Suppressor macrophage treated with lipopolysaccharide for 1 hour (primary cell): ENCODE measurements around the gene AGRP.
"Not testable (repeated sequence)": the region's sequence is repeated elsewhere in the genome, so short reads cannot be mapped to it uniquely, and the experiment has no call there.

ENCODE experiments used
- DNase-seq, 3 donors: peaks; one replicate each; pipeline ENCODE4 v3.0.0-alpha.2; 2020 to 2022

AGRP gene, protein sequence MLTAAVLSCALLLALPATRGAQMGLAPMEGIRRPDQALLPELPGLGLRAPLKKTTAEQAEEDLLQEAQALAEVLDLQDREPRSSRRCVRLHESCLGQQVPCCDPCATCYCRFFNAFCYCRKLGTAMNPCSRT

DNA sequence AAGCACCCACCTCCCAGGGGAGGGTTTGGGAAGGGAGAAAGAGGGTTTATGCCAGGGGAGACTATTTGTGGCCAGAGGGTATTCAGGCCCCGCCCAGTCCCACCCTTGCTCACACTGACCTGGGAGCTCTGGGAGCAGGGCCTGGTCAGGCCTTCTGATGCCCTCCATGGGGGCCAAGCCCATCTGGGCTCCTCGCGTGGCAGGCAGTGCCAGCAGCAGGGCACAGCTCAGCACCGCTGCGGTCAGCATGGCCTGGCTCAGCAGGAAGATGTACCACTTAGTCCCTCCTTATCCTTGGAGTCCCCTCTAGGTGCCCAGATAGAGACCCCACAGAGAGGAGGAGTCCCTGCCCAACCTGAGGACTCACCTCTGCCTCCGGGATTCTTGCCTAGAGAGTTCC lies at the start of gene AGRP:
AGRP (minus strand) TSS at position 398 of the 400 bp plus-strand sequence; CDS start at position 249, 149 bp downstream.
- no peak for DNase-seq

DNA sequence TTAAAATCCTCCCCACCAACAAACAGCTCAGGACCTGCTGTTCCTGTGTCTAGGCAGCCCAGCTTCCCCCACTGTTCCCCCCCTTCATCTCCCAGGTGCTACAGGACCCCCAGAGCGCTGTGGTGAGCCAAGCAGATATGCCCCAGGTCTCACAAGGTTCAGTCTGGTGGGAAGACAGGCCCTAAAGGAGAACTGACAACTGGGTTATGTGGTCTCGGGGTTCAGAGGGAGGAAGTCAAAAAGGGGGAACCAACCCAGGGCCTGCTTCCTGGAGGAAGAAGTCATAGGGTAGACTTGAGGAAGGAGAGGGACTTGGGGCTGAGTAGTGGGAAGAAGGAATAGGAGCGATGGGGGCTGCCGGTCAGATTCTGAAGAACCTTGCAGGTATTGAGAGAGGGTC lies 47.9 kb upstream of the AGRP start:
- peak; percentile 80 to 85 (median 81) for DNase-seq

DNA sequence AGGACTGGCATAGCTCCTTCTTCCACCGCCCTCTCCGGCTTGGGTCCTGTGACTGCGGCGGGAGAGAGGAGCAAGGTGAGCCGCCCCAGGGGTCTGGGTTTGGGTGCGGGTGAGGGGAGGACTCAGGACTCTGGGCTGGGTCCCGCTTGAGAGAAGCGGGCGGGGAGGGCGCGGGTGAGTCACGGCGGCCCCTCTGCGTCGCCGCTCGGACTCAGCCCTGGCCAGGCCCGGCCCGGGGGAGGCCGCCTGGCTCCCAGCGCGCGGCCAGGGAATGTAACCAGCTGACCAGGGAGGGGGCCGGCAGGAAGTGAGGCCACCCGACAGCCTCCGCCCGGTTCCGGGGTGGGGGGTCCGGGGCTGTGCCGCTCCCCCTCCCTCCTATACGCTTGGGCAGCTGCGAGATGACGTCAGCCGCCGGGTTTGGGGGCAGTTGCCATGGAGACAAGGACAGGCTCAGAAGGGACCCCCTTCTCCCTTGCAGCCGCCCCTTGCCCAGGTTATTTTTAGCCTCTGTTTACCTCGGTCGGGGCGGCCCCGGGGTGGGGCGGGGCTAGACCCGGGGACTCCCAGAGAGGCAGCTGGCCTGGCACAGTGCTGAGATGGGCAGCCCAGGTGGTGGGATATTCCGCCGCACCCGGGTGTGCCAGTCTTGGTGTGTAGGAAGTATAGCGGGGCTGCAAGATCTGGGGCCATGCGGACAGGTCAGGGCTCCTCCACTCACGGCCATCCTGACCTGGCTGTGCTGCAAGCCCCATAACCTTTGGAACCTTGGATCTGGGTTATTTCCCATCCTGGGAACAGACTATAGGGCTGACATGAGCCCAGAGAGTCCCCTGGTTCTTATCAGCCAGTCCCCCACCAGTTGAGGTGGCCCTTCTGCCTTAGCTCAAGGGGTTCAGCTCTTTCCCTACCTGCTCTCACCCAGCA lies 46.9 kb upstream of the AGRP start:
- DNase-seq: peak; percentile 84 to 92 (median 85)

DNA sequence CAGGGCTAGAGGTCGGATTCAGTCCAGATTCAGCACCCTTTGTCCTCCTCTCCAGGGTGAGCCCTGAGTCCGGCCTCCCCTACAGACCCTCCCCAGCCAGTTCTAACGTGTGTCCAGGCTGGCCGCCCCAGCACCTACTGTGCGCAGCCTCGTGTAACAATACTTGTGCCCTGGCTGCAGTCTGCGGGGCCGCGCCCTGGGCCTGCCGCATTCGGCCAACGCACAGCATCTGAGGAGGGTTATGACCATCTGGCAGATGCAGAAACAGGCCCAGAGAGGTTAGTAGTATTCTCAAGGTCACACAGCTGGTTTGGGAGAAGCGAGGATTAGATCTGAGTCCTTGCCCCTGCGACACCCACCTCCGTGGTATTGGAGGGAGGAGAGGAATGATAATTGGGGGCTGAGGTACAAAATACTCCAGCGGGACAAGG lies 46.2 kb upstream of the AGRP start:
- DNase-seq: peak in 1 of 3 donors; percentile 34

DNA sequence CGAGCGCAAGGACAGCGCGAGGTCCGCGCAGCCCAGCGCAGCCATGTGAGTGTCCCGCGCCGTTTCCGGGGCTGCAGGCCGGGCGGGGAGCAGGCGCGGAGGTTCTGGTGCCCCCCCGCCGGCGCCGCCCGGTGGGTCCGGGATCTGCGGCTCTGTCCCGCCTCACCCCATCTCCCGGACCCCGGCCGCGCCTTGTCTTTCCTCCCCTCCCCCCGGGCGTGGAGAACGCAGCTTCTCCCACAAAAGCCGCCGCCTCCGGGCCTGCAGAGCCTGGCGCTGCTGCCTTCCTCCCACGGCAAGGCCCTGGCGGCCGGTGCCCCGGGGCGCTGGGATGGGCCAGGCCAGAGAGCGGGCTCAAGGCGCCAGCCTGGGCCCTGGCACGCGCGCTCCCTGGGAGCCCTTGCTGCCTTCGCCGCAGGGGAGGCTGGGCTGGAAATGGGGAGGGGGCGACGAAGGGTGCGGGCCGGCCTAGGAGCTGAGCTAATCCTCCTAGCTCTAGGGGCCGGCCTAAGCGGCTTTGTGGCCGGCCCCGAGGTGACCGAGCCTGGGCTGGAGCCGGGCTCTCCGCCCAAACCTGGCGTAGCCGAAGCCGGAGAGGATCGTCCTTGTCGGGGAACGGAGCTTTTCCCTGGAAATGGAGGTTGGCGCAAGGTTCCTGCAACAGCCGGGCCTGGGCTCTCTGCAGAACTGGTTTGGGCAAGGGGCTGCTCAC lies 45.7 kb upstream of the AGRP start:
- DNase-seq: peak; percentile 41 to 78 (median 59)

DNA sequence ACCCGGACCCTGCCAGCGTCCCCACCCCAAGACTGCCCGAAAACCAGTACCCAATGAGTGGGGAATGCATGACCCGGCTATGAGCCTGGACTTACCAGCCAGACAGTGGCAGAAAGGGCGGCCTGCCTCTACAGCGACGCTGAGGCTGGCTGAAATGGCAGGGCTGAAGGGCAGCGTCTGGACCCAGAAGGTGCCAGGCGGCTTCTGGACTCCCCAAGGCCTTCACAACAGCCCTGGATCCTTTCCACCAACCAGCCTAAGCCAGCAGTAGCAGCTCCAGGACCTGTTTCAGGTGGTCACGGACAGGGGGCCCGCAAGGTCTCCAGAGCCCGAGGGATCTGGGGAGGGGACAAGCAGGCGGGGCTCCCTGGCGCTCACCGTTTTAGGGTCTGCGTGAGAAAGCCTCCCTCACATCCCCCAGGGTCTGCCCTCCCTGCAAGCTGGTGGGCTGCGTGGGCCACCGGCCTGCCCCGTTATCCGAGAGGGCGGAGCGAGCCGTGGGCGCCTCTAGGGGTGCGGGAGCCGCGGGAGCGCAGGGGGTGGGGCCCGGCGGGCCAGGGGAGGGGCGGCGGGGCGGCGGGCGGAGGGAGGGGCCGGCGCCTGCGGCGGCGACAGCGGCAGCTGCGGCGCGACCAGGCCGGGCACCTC lies 45.0 kb upstream of the AGRP start, which contains the start of gene RIPOR1:
RIPOR1 (plus strand) TSS at position 608 of the 648 bp plus-strand sequence. CDS start 9,618 bp downstream, outside the sequence.
- peak; percentile 54 to 83 (median 62) for DNase-seq

DNA sequence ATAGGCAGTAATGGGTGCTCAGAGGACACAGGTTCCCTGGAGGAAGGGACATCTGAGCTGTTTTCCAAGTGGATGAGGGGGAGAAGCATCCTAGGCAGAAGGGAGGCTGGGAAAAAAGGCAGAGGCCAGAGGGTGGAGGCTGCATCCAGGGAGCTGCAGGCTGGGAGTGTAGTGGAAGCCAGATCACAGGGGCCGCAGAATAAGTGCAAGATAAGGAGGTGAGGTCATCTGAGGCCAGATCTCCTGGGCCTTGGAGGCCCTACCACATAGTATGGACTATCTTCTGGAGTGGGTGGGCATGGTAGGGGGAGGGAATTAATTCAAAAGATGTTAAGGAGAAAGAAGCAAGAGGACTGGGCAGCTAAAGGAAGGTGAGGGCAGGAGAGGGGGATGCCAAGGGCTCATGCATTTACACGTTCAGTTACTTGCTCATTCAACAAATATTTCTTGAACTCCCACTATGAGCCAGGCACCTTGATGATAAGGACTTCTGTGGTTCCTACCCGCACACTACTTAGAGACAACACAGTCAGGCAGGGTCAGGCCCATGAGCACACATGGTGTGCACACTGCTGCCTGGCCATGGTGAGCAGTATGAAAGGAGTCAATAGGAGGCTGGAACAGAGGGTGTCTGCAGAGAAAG lies 42.9 kb upstream of the AGRP start:
- DNase-seq: no peak

DNA sequence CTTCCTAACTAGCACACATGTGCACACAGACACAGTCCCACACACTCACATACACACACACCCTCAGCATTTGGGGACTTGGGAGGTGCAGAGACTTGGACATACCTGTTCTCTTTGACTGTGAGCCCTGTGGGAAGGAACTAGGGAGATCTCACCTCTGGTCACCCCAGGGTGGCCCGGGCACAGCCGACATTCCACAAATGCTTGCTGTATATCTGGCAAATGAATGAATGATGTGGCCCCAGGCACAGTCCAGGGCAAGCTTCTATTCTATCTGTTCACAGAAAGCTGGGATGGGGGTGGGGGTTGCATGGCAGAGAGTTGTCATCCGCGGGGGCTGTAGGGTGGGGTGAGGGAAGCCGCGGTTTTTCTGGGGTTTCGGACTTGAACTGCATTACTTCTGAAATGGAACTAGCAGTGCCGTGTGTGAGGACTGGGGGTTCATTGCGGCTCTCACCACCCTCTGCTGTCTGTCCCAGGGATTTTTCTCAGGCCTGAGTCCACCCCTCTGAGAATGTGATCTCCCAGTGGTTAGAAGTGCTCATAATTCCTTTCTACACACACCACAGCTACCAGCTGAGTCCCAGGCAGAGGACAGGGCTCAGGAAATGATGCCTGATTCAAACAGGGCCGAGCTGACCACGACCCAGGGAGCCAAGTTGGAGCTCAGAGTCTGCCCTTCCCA lies 42.0 kb upstream of the AGRP start:
- DNase-seq: peak in 2 of 3 donors; percentile 16 to 36

DNA sequence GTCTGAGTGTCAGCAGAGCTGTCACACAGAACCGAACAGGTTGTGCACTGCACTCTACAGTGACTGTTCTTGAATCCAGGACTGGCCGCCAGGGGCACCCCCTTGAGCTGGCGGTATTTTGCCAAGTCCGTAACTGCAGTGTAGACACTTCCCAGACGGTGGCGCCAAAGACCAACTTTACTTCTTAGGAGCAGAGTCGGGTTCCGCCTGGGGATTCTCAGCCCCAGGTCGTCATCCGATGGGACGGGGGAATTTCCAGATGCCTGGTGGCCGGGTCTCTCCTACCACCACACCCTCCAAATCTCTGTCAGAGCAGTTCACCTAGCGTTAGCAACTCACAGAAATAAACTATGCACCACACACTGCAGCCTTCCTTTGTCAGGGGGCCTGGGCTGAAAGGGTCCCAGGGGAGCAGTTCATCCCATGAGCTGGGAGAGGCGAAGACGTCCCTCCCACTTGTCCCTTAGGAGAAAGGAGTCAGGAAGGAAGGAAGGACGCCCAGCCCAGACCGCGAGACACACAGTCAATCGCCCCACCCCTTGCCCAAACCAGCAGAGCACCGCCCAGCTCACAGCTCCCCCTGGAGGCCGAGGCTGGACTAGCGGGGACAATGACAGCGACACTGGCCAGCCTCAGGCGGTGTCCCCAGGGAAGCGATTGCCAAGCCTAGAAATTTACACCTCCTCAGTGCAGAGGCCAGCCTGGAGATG lies 37.9 kb upstream of the AGRP start:
- DNase-seq: peak; percentile 98 to 100 (median 100)

DNA sequence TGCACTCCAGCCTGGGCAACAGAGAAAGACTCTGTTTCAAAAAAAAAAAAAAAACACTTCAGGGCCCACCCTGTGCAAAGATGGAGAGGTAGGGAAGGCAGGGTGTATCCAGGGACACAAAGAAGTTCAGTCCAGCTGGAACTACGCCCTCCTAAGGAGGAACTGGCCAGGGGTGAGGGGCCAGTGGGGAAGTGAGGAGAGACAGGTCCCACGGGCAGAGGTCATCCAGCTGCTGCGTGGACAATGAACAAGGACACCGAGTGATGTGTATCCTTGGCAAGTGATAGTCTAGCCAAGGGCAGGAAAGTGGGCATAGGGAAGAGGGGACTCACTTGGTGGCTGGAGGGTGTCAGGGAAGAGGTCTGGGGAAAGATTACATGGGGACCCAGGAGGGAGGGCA lies 35.9 kb upstream of the AGRP start:
- DNase-seq: peak in 1 of 3 donors; percentile 31

DNA sequence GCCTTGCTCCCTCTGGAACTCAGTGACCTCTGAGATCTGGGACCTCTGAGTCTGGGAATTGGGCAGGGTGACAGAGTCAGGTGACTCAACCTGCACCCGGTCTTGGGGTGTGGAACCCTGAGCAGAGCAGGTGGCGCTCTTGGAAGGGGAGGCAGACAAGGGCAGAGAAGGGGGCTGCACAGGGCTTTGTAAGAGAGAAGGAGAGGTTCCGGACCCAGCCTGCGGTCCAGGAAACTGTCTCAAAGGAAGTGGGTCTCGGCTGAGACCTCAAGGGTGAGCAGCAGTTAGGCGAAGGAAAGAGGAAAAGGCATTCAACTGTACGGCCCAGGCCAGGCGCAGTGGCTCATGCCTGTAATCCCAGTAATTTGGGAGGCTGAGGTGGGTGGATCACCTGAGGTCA lies 35.3 kb upstream of the AGRP start:
- no peak for DNase-seq

DNA sequence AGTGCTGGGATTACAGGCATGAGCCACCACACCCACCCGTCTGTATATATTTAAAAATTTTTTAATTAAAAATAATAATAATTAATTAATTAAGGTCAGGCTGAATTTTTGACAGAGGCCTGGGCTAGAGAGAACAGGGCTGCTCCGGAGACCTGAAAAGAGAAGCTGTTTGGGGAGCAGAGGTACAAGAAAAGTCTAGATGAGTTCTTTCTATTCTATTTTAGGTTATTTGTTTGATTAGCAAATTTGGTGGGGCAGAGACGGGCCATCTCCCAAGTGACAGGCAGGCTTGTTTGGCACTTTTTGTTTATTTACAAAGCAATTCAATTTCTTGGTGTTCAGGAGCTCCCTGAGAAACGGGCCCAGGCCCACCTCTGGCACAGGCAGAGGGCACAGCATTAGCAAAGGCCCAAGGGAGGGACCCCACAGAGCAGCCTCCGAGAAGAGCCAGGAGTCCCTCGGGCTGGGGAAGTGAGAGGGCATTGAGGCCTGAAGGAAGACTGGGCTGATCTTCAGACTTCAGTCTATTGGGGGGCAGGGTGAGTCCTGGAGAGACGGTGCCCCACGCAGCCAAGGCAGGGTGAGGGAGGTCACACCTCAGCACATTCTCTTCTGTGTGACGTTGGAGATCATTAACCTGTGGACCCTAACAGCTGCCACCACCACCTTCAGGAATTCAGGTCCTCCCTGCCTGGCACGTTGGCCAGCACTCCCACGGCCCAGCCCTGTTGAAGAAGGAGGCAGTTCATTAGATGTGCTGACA lies 34.5 kb upstream of the AGRP start:
- DNase-seq: no peak

DNA sequence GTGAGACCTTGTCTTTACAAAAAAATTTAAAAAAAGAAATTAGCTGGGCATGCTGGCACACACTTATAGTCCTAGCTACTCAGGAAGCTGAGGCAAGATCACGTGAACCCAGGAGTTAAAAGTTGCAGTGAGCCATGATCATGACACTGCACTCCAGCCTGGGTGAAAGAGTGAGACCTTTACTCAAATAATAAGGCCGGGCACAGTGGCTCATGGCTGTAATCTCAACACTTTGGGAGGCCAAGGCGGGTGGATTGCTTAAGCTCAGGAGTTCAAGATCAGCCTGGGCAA lies 33.8 kb upstream of the AGRP start:
- DNase-seq: peak in 1 of 3 donors; percentile 36

DNA sequence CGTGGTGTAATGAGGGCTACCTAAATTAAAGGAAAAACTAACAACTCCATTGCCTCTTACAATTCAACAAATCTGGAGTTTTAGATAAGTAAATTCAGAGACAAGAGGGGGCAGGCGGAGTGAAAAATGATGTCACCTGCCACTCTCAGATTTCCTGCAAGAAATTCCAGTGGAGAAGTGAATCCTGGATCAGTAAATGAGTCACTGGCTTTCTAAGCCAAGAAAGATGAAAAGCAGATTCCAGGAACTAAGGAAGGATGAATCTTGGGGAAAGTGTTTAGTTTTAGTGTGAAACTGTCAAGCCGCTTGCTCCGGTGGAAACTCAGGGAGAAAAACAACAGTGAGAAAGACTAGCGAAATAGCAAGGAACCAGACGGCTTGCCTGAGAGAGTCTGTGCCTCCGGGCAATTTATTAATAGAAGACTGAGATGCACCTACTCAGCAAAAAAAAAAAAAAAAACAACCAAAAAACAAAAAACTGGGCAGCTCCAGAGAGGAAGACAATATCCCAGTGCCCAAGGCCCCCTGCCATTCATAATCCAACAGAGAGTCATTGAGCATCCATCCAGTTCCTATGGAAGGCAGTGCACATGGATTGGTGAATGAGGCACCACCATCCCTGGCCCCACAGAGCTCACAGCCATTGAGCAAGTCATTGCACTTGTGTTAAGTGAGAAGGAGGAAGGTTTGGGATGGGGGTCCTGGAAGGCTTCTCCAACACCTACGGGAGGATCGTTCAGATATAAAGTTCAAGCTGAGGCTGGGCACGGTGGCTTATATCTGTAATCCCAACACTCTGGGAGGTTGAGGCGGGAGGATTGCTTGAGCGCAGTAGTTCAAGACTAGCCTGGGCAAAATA lies 33.2 kb upstream of the AGRP start:
- peak; percentile 24 to 70 (median 44) for DNase-seq

DNA sequence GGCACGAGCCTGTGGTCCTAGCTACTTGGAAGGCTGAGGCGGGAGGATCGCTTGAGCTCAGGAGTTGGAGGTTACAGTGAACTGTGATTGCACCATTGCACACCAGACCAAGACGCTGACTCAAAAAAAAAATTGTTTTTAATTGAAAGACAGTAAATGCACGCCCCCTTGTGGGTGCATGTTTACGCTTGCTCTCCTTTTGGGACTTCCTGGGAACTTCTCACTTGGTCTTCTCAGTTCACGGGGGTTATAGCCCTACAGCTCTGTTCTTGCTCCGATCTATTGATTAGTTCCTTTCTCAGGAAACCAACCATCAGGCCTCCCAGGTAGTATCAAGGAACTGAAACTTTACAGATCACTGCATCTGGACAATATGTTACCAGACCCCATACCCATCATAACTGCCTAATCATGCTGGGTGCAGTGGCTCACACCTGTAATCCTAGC lies 31.1 kb upstream of the AGRP start:
- DNase-seq: peak; percentile 96 to 98 (median 98)

DNA sequence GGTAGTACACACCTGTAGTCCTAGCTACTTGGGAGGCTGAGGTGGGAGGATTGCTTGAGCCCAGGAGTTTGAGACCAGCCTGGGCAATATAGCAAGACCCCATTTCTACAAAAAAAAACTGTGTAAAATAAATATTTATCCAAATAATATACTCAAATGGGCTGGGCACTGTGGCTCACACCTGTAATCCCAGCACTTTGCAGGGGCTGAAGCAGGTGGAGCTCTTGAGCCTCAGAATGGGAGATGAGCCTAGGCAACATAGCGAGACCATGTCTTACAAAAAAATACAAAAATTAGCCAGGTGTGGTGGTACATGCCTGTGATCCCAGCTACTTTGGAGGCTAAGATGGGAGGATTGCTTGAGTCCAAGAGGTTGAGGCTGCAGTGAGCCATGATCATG lies 30.5 kb upstream of the AGRP start:
- not testable (repeated sequence) for DNase-seq

DNA sequence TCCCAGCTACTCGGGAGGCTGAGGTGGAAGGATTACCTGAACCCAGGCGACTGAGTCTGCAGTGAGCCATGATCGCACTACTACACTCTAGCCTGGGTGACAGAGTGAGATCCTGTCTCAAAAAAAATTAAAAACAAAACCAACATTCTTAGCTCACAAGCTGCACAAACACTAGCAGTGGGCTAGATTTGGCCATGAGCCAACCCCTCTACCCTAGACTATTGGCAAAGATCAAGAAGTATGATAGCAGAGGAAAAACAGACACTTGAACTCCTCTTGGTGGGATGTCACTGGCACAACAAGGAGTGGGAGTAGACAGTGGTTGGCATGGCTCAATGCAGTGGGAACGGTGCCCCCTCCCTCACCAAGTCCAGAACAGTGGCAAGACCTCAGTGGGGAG lies 25.7 kb upstream of the AGRP start:
- no peak for DNase-seq

DNA sequence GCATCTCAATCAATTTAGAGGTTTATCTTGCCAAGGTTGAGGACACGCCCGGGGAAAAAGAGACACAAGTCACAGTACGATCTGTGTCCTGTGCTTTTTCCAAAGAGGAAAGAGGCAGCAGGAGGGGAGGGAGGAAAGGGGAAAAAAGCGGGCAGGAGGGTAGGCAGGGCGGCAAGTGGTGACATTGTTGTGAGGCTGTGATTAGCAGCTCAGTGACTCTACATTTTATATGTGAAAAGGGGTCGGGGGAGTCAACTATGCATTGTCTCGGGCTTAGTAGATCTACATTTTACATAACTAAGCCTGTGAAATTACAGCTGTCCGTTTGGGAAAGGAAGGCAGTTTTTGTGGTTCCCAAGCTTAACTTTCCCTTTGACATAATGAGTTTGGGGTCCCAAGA lies 23.1 kb upstream of the AGRP start:
- no peak for DNase-seq
